ENCODE measurements around the gene DAG1. TPM values are rescaled to one million over a fixed set of nuclear protein-coding genes. Genes with fewer than 3 reads are reported as not detected.

DAG1 gene
- total RNA-seq, 1 donor from 2014 or later = 71.5 TPM

DNA sequence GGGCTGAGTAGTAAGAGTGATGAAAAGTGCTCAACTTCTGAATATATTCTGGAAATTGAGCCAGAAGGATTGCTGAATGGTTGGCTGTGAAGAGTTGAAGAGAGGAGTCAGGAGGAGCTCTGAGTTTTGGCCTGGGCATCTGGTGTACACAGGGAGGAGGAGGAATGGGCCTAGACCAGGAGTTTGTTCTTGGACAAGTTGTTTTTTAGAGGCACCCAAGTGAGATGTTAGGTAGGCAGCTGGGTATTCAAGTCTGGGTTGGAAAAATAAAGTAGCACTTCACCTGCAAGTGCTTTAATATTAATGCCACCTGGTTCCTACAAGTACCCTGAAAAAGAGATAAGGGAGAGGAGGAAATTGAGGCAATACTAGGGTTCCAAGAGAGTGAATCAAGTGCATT, 98.9 kb downstream of the DAG1 start:
- no peak for DNase-seq

DNA sequence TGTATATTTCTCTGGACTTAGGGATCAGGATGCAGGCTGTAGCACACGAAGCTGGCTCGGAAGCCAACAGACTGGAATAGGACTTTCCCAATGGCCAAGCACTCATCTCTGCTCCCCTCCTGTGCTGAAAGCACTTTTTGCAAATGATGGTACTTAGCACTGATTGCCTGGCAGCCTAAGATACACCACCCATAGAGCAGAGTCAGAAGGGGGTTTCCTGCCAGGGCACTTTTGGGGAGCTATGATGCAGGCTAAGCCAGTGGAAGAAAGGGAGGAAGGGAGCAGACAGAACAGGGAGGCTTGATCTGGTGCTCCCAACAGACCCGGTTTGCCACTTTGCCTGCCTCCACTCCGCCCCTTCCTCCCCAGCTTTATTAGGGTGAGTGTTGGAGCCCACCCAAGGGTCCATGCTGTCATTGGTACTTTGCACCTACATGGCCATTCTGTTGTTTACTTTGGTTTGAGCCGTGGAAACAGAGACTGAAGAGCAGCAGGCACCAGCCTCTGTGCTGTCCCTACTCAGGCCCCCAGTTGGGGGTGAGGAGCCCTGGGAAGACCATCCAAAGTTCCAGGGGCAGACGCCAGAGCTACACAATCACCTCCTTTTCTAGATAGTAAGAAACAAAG, 100.1 kb downstream of the DAG1 start:
- intact Hi-C loops (cut with DNase I) = no loop called here
- H3K27me3 ChIP-seq (ENCODE audit: low read depth) = peaks cover 3% of the 10 kb centered on the region
- H3K4me3 ChIP-seq = no peak overlapping the region
- H3K36me3 ChIP-seq = no peaks in the 10 kb centered on the region
- no peaks in the 10 kb centered on the region for H3K4me1 ChIP-seq
- TF ChIP-seq, protein P1, sequence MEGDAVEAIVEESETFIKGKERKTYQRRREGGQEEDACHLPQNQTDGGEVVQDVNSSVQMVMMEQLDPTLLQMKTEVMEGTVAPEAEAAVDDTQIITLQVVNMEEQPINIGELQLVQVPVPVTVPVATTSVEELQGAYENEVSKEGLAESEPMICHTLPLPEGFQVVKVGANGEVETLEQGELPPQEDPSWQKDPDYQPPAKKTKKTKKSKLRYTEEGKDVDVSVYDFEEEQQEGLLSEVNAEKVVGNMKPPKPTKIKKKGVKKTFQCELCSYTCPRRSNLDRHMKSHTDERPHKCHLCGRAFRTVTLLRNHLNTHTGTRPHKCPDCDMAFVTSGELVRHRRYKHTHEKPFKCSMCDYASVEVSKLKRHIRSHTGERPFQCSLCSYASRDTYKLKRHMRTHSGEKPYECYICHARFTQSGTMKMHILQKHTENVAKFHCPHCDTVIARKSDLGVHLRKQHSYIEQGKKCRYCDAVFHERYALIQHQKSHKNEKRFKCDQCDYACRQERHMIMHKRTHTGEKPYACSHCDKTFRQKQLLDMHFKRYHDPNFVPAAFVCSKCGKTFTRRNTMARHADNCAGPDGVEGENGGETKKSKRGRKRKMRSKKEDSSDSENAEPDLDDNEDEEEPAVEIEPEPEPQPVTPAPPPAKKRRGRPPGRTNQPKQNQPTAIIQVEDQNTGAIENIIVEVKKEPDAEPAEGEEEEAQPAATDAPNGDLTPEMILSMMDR (IDR thresholded peaks at IDR 0.05) = no peak
- H3K9me3 ChIP-seq = no peaks in the 10 kb centered on the region
- ATAC-seq (no peak), DNase-seq (no peak)
- no peak overlapping the region for H3K27ac ChIP-seq

More for the DNA sequence above, 98.9 kb downstream of the DAG1 start:
- Histone ChIP-seq H3K4me3 (no peak overlapping the region), H3K4me1 (no peaks in the 10 kb centered on the region), H3K27ac (no peak overlapping the region), H3K36me3 (no peaks in the 10 kb centered on the region), H3K9me3 (no peaks in the 10 kb centered on the region), H3K27me3 (ENCODE audit: low read depth) (peaks cover 3% of the 10 kb centered on the region)
- TF ChIP-seq, protein P1 (IDR thresholded peaks at IDR 0.05) = no peak
- intact Hi-C loops (cut with DNase I) = no loop called here
- ATAC-seq = peak; percentile 40 to 70

GRCh38 chr3:49582177-49582576, 112.1 kb downstream of the DAG1 start:
- no peak for ATAC-seq
- intact Hi-C loops (cut with DNase I) = no loop called here
- TF ChIP-seq, protein P1 (IDR thresholded peaks at IDR 0.05) = no peak

More at GRCh38 chr3:49582177-49582576, 112.1 kb downstream of the DAG1 start:
- no peak for DNase-seq
- Histone ChIP-seq H3K36me3 (no peaks in the 10 kb centered on the region), H3K9me3 (no peaks in the 10 kb centered on the region), H3K27me3 (ENCODE audit: low read depth) (no peaks in the 10 kb centered on the region), H3K27ac (no peak overlapping the region), H3K4me3 (no peak overlapping the region), H3K4me1 (no peaks in the 10 kb centered on the region)

Other genes with a start within 250 kb of the DAG1 start
- 10.0 TPM for gene C3orf62, start 193.0 kb upstream of the DAG1 start, total RNA-seq
- 71.3 TPM for gene USP4, start 130.2 kb upstream of the DAG1 start, total RNA-seq
- gene GPX1, start 111.9 kb upstream of the DAG1 start, total RNA-seq = 450 TPM
- 601 TPM for gene RHOA, start 58.3 kb upstream of the DAG1 start, total RNA-seq
- gene TCTA, start 57.8 kb upstream of the DAG1 start, total RNA-seq = 38.8 TPM
- 8.4 TPM for gene AMT, start 47.8 kb upstream of the DAG1 start, total RNA-seq
- 22.1 TPM for gene NICN1, start 40.9 kb upstream of the DAG1 start, total RNA-seq
- 0.35 TPM for gene BSN, start 84.2 kb downstream of the DAG1 start, total RNA-seq
- gene APEH, start 204.1 kb downstream of the DAG1 start, total RNA-seq = 83.4 TPM
- 17.5 TPM for gene MST1, start 219.2 kb downstream of the DAG1 start, total RNA-seq
- 42.9 TPM for gene RNF123, start 219.3 kb downstream of the DAG1 start, total RNA-seq
- not detected for gene AMIGO3, start 249.4 kb downstream of the DAG1 start, total RNA-seq

All from lower lobe of right lung (tissue), 2 donors.